IPS DF 6.9 (cell line): ENCODE measurements around the gene CCDC141.

ENCODE experiments used
- DNase-seq: peaks from one replicate; pipeline ENCODE4 v3.0.0-alpha.2; 2013; ENCODE audit warnings: low read depth, low spot score
- H3K27ac ChIP-seq: one replicate; pipeline ENCODE4 v1.5.1; 2013; ENCODE audit warnings: low read length, control low read depth
- H3K27me3 ChIP-seq: 2 replicates; pipeline ENCODE4 v1.6.1; 2013; ENCODE audit warnings: mild to moderate bottlenecking, low read length; ENCODE audit not compliant: control insufficient read depth, insufficient read depth
- H3K36me3 ChIP-seq: 2 replicates; pipeline ENCODE4 v1.6.1; 2013; ENCODE audit warnings: low read length; ENCODE audit not compliant: control insufficient read depth, insufficient read depth
- H3K4me1 ChIP-seq: 2 replicates; pipeline ENCODE4 v1.6.1; 2013; ENCODE audit warnings: low read length; ENCODE audit not compliant: control insufficient read depth, insufficient read depth
- H3K4me3 ChIP-seq: 2 replicates; pipeline ENCODE4 v1.5.1; 2013; ENCODE audit warnings: mild to moderate bottlenecking, low read length
- H3K9me3 ChIP-seq: 2 replicates; pipeline ENCODE4 v1.6.1; 2013; ENCODE audit warnings: low read length, inconsistent platforms; ENCODE audit not compliant: control insufficient read depth, insufficient read depth
- WGBS: extraction: QIAGEN DNeasy Blood & Tissue Kit; methylation state at CpG from one replicate; pipeline ENCODE4 v1.1.7; 2013; ENCODE audit warnings: mixed read lengths, missing lambda C conversion rate; ENCODE audit not compliant: insufficient read length, insufficient coverage; 5-methylcytosine and 5-hydroxymethylcytosine counted together

The CCDC141 gene

GRCh38 chr2:178829981-178830380, 220.0 kb downstream of the CCDC141 start:
- no peaks in the 10 kb centered on the region for H3K4me1 ChIP-seq
- no peaks in the 10 kb centered on the region for H3K27me3 ChIP-seq
- no peak overlapping the region for H3K27ac ChIP-seq
- no CpG with 5 or more reads among the region's 3 CpGs for WGBS
- DNase-seq: no peak
- no peaks in the 10 kb centered on the region for H3K9me3 ChIP-seq
- H3K36me3 ChIP-seq: no peaks in the 10 kb centered on the region
- no peak overlapping the region for H3K4me3 ChIP-seq

- no CpG with 5 or more reads among the region's 3 CpGs for WGBS
- H3K4me1 ChIP-seq: no peaks in the 10 kb centered on the region
- H3K36me3 ChIP-seq: no peaks in the 10 kb centered on the region
- no peak overlapping the region for H3K4me3 ChIP-seq
- no peak for DNase-seq
- no peaks in the 10 kb centered on the region for H3K9me3 ChIP-seq
- H3K27ac ChIP-seq: no peak overlapping the region
- no peaks in the 10 kb centered on the region for H3K27me3 ChIP-seq
Observed at GRCh38 chr2:178829299-178829960, 220.5 kb downstream of the CCDC141 start.

GRCh38 chr2:178828486-178828881, 221.5 kb downstream of the CCDC141 start:
- no peak overlapping the region for H3K27ac ChIP-seq
- no peaks in the 10 kb centered on the region for H3K27me3 ChIP-seq
- H3K9me3 ChIP-seq: no peaks in the 10 kb centered on the region
- no peaks in the 10 kb centered on the region for H3K36me3 ChIP-seq
- no peak overlapping the region for H3K4me3 ChIP-seq
- DNase-seq: no peak
- H3K4me1 ChIP-seq: no peaks in the 10 kb centered on the region
- no CpG with 5 or more reads among the region's 4 CpGs for WGBS

- H3K4me1 ChIP-seq: no peaks in the 10 kb centered on the region
- WGBS: no CpG with 5 or more reads among the region's 9 CpGs
- H3K27me3 ChIP-seq: no peaks in the 10 kb centered on the region
- no peak for DNase-seq
- H3K27ac ChIP-seq: no peak overlapping the region
- no peaks in the 10 kb centered on the region for H3K9me3 ChIP-seq
- no peak overlapping the region for H3K4me3 ChIP-seq
- no peaks in the 10 kb centered on the region for H3K36me3 ChIP-seq
Observed at GRCh38 chr2:178827739-178828485, 222.0 kb downstream of the CCDC141 start.

- Histone ChIP-seq H3K9me3 (no peaks in the 10 kb centered on the region), H3K36me3 (no peaks in the 10 kb centered on the region), H3K4me3 (no peak overlapping the region), H3K4me1 (no peaks in the 10 kb centered on the region), H3K27ac (no peak overlapping the region), H3K27me3 (no peaks in the 10 kb centered on the region)
- no peak for DNase-seq
- WGBS: no CpG with 5 or more reads among the region's 1 CpG
Observed at GRCh38 chr2:178827111-178827510, 222.8 kb downstream of the CCDC141 start.

GRCh38 chr2:178825183-178825582, 224.8 kb downstream of the CCDC141 start:
- no CpG with 5 or more reads among the region's 1 CpG for WGBS
- Histone ChIP-seq H3K9me3 (no peaks in the 10 kb centered on the region), H3K36me3 (no peaks in the 10 kb centered on the region), H3K27me3 (no peaks in the 10 kb centered on the region), H3K4me1 (no peaks in the 10 kb centered on the region), H3K27ac (no peak overlapping the region), H3K4me3 (no peak overlapping the region)
- DNase-seq: no peak

- DNase-seq: no peak
- Histone ChIP-seq H3K4me3 (no peak overlapping the region), H3K27ac (no peak overlapping the region), H3K9me3 (no peaks in the 10 kb centered on the region), H3K27me3 (no peaks in the 10 kb centered on the region), H3K4me1 (no peaks in the 10 kb centered on the region), H3K36me3 (no peaks in the 10 kb centered on the region)
- no CpG with 5 or more reads among the region's 7 CpGs for WGBS
Observed at GRCh38 chr2:178824181-178824580, 225.8 kb downstream of the CCDC141 start.

GRCh38 chr2:178819992-178820391, 229.9 kb downstream of the CCDC141 start:
- Histone ChIP-seq H3K27me3 (no peaks in the 10 kb centered on the region), H3K4me1 (no peaks in the 10 kb centered on the region), H3K27ac (no peak overlapping the region), H3K4me3 (no peak overlapping the region), H3K9me3 (no peaks in the 10 kb centered on the region), H3K36me3 (no peaks in the 10 kb centered on the region)
- WGBS: no CpG with 5 or more reads among the region's 4 CpGs
- no peak for DNase-seq

GRCh38 chr2:178819147-178819875, 230.6 kb downstream of the CCDC141 start:
- no peaks in the 10 kb centered on the region for H3K4me1 ChIP-seq
- no peak overlapping the region for H3K27ac ChIP-seq
- no peak overlapping the region for H3K4me3 ChIP-seq
- no peaks in the 10 kb centered on the region for H3K27me3 ChIP-seq
- no peak for DNase-seq
- no CpG with 5 or more reads among the region's 1 CpG for WGBS
- H3K9me3 ChIP-seq: no peaks in the 10 kb centered on the region
- H3K36me3 ChIP-seq: no peaks in the 10 kb centered on the region

GRCh38 chr2:178811901-178812300, 238.0 kb downstream of the CCDC141 start:
- Histone ChIP-seq H3K36me3 (no peaks in the 10 kb centered on the region), H3K27ac (no peak overlapping the region), H3K4me3 (no peak overlapping the region), H3K9me3 (no peaks in the 10 kb centered on the region), H3K4me1 (no peaks in the 10 kb centered on the region), H3K27me3 (no peaks in the 10 kb centered on the region)
- no CpG with 5 or more reads among the region's 2 CpGs for WGBS
- DNase-seq: no peak
